GM18951 (cell line): ENCODE data around the gene ZNF385B.

Experiments used
- POLR2A ChIP-seq: IDR thresholded peaks from 4 replicates; pipeline ENCODE4 v1.6.1; 2011; ENCODE audit warnings: mild to moderate bottlenecking; ENCODE audit not compliant: insufficient read length, insufficient read depth; ENCODE audit errors: extremely low read depth
- in situ Hi-C: fragments of 300-500 bp; cut with MboI; formaldehyde crosslinking; loops from one replicate; pipeline ENCODE4 v1.12.0; 2022; ENCODE audit warnings: low sequenced_read_pairs, mixed read lengths, inconsistent platforms; ENCODE audit not compliant: unreplicated experiment

ZNF385B gene

DNA sequence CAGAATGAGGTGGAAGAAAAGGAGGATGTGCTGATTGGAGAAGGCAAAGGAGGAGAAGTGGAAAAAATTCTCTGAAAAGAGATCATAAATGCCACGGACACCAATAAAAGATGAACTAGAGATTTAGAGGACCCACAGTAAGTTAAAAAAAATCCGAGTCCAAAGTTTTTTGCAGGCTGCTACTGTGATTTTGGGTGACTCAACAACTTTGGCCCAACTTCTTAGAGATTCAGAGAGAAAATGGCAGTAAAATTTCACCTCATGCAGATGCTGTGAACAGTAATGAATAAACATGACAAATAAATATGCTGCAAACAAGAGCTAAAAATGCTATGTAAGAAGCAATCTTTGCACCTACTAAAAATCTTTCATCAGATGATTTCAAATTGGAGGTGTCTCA lies 419.9 kb downstream of the ZNF385B start:
- TF ChIP-seq POLR2A: no peak
- in situ Hi-C loops: loop anchor here (25.0 kb wide), 3 partner anchors 229 to 679 kb away; no protein-coding TSS in a partner anchor

DNA sequence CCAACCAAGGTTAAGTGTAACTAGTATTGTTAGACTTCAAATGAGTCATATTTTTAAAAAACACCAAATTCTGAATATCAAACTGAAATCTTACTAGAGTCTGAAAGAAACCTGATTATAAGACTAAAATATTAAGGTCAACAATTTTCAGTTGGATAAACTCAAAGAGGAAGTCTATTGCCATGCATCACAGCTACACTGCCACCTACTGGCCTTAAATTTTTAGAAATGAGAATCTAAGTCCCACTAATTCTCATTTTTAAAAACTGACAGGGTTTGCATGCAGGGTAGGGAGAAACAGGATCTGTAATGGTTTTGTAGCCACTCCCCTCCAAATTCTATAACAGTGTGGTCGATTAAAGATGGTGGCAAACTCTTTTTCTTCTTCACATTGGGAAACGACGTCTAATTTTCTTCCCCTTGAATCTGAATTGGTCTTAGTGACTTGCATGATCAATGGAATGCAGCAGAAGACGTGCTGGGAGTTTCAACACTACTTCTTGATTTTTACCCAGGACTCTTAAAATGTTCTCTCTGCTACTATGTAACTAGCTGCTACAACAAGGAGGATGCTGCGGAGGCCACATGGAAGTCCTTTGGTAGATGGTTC lies 420.7 kb downstream of the ZNF385B start:
- in situ Hi-C loops: loop anchor here (25.0 kb wide), 3 partner anchors 228 to 678 kb away; no protein-coding TSS in a partner anchor
- no peak for TF ChIP-seq POLR2A

DNA sequence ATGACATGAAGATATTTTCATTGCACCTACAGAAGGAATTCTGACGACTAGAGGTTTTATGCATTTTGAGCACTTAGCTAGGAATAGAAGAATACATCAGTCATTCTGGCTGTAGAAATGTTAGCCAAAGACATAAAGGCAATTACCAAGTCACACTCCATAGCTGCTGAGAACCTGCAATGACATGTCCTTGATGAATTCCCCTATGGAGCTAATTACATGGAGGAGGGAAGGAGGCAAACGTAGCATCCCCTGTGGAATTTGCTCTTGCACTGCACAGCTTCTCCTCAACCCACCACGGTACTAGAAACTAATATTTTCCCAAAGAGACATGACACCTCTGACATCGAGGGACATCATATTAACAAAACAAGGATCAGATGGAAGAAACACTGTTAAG lies 422.8 kb downstream of the ZNF385B start:
- in situ Hi-C loops: loop anchor here (25.0 kb wide), 3 partner anchors 226 to 676 kb away; no protein-coding TSS in a partner anchor
- TF ChIP-seq POLR2A: no peak

DNA sequence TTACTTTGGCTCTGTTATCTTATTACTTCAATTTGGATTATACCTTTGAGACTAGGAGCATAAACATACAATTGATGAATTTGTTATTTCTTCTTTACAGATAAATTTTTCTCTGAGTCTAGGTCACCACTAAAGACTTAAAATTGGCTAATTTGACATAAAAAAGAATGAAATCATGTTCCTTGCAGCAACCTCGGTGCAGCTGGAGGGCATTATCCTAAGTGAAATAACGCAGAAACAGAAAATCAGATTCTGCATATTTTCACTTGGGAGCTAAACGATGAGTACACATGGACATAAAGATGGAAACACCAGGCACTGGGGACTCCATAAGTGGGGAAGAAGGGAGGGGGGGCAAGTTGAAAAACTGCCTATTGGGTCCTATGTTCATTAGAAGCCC lies 424.0 kb downstream of the ZNF385B start:
- in situ Hi-C loops: loop anchor here (25.0 kb wide), 3 partner anchors 225 to 675 kb away; no protein-coding TSS in a partner anchor
- no peak for TF ChIP-seq POLR2A

DNA sequence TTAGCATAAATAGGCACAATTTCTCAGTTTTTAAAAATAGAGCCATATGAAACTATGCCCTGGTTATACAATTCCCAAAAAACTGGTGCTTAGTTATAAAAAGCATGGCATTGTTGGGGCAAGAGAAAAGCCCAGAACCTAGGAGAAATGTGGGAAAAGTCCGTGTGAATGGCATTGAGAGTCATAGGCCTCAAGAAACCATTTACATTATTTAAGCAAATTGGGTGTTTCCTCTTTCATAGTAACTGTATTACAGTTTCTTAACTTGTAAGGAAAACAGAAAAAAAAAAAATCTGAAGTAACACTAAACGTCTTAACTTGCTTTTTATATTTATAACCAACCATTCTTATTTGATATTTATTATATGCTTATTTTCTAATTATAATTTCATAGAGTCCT lies 425.8 kb downstream of the ZNF385B start:
- no peak for TF ChIP-seq POLR2A
- in situ Hi-C loops: loop anchor here (25.0 kb wide), 3 partner anchors 223 to 673 kb away; no protein-coding TSS in a partner anchor

DNA sequence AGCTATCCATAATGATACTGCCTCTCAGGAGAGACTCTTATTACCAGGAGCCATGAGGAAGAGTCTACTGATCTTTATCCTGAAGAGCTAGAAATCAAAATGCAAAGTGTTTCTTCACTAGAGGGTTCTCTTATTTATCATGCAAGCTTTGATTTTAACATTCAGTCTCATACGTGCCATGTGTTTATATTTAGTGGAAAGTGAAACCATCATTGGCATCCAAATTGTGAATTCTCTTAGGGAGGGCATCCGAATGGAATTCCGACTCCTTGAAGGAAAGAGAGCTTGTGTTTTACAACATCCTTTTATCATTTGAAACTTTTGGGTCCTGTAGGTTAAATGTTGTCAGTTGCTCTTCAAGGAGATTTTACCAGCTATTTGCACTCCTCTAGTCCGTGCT lies 426.4 kb downstream of the ZNF385B start:
- TF ChIP-seq POLR2A: no peak
- in situ Hi-C loops: loop anchor here (25.0 kb wide), 3 partner anchors 223 to 673 kb away; no protein-coding TSS in a partner anchor

DNA sequence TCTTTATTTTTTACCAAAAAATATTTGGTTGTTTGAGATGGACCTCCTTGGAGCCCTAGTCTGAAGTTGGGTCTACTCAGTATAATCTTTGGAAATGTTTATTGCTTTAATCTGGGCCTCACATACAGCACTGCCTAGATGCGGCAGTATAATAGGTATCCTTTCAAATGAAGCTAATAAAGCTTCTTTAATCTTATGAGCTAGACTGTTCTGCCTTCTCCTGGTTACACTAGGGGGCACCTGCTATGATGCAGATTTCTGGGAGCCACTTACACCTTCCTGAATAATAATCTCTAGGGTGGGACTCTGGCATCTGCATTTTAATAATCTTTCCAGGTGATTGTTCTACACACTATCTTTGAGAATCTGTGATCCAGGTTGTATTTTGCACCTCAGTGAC lies 427.1 kb downstream of the ZNF385B start:
- in situ Hi-C loops: loop anchor here (25.0 kb wide), 3 partner anchors 222 to 672 kb away; no protein-coding TSS in a partner anchor
- no peak for TF ChIP-seq POLR2A

DNA sequence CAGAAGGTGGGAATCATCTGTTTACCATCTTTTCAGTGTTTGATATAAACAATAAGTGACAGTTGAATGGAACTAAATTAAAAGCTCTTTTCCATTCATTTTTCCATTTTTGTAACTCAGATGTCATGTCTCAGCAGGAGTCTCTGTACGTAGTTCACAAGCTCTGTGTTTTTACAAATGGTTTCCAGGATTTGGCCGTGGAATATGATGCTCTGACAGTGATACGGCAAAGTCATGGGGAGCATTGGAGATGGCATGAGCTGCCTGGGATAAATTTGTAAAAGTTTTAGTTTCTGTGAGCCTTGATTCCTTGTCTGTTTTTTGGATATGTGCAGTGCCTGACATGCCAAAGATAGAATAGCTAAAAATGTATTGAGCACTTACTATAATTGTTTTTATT lies 428.7 kb downstream of the ZNF385B start:
- in situ Hi-C loops: loop anchor here (25.0 kb wide), 3 partner anchors 220 to 670 kb away; no protein-coding TSS in a partner anchor
- TF ChIP-seq POLR2A: no peak

DNA sequence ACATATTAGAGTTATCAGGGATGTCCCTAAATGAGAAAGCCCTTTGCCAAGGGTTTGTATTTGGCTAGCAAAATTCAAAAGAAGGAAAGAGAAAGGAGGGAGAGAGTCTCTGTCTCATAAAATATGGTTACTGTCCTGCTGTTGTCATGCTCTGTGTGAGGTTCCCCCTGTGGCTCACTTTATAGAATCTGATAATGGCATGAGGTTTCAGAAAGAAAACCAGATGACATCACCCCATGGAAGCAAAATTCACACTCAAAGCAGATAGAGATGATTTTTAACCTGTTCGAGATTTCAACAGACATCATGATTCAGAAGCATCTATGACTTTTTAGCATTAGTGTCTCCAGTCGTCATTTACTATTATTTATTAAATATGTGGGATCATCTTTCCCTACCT lies 431.8 kb downstream of the ZNF385B start:
- in situ Hi-C loops: loop anchor here (25.0 kb wide), 3 partner anchors 217 to 667 kb away; no protein-coding TSS in a partner anchor
- no peak for TF ChIP-seq POLR2A

DNA sequence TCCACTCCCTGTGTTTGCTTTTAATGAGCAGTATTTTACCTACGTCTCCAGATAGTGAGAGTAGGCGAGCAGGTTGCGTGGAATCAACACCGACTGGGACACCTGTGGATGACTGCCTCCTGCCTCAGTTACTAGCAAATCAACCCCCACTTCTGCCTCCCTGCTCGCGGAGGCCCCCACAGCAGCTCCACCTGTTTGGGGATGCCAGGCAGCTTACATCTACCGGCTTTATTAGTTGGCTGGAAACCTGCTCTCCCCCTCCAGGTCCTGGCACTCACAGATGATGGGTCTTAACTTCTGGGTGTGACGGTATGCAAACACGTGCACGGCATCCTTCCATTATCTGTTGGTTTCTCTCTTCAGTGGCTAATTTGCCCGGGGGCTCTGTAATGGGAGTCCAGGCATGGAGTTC lies 432.3 kb downstream of the ZNF385B start:
- no peak for TF ChIP-seq POLR2A
- in situ Hi-C loops: loop anchor here (25.0 kb wide), 3 partner anchors 217 to 667 kb away; no protein-coding TSS in a partner anchor

DNA sequence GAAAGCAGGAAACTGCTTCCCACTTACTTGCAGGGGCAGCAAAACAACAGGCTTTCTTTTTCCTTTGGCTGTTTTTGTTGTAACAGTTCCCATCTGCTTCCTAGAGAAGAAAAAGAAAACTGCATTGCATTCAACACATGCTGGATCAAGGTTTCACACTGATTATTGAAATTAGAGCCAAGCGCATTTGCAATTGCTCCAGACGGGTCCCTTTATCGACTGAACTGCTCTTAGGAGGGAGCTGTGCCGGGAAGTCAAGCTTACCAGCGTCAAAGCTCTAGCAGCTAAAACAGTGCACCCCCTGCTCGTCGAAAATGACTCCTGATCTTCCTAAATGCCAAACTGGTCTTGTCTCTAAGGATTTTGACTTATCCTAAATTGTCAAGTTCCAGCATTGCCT lies 432.8 kb downstream of the ZNF385B start:
- no peak for TF ChIP-seq POLR2A
- in situ Hi-C loops: loop anchor here (25.0 kb wide), 3 partner anchors 216 to 666 kb away; no protein-coding TSS in a partner anchor

DNA sequence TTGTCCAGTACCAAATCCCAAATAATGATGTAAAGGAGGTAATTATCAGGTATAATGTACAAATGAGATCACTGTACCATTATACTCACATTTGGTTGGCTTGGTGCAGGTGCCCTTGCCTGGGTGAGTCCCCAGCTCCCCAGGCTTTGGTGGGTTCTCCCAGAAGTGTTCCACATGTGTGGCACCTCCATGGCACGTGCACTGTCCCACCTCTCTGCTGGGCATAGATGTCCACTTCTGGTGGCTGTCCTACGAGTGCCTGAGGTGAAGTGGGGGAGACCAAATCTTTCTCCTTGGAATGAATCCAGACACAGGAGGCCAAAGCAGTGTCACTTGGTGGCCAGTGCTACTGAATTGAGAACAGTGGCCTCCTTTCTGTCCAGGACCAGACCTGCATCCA lies 434.3 kb downstream of the ZNF385B start:
- TF ChIP-seq POLR2A: no peak
- in situ Hi-C loops: loop anchor here (25.0 kb wide), 3 partner anchors 215 to 665 kb away; no protein-coding TSS in a partner anchor

DNA sequence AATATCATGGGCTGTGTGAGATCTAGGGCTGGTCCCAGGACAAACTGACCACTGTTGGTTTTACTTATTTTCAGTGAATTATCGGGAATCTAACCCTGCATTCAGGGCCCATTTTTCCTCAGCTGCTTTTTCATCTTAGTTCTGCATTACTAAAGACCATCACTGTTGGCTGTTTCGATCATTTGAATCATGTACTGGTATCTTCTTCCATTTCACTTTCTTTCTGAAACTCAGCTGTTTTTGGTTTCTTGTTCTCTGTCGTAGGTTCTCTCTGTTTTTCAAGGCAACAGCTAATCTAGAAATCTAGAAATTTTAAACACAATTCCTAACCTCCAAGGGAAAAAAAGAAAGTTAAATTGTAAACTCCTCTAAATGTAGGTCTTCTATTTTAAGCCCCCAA lies 436.8 kb downstream of the ZNF385B start:
- TF ChIP-seq POLR2A: no peak
- in situ Hi-C loops: no loop called here
